Astrocyte of the cerebellum (primary cell): ENCODE results near the gene NAT8.
"Not testable (repeated sequence)": the region's sequence is repeated elsewhere in the genome, so short reads cannot be mapped to it uniquely, and the experiment has no call there.

Experiments
- DNase-seq: peaks from one replicate; pipeline ENCODE4 v3.0.0-alpha.2; 2011; ENCODE audit warnings: low read depth
- H3K4me3 ChIP-seq: 2 replicates; pipeline ENCODE4 v1.5.1; 2011; ENCODE audit warnings: mild to moderate bottlenecking, low read depth, low read length, moderate library complexity
- in situ Hi-C: cut with HindIII; loops from 2 replicates; pipeline ENCODE4 v1.10.0; 2017; ENCODE audit warnings: low sequenced_read_pairs
- TF ChIP-seq, protein P1 (sequence below): IDR thresholded peaks from 2 replicates; pipeline ENCODE4 v1.5.1; 2012; ENCODE audit warnings: low read length, low read depth, moderate library complexity, mild to moderate bottlenecking; ENCODE audit errors: missing control alignments

The NAT8 gene

DNA sequence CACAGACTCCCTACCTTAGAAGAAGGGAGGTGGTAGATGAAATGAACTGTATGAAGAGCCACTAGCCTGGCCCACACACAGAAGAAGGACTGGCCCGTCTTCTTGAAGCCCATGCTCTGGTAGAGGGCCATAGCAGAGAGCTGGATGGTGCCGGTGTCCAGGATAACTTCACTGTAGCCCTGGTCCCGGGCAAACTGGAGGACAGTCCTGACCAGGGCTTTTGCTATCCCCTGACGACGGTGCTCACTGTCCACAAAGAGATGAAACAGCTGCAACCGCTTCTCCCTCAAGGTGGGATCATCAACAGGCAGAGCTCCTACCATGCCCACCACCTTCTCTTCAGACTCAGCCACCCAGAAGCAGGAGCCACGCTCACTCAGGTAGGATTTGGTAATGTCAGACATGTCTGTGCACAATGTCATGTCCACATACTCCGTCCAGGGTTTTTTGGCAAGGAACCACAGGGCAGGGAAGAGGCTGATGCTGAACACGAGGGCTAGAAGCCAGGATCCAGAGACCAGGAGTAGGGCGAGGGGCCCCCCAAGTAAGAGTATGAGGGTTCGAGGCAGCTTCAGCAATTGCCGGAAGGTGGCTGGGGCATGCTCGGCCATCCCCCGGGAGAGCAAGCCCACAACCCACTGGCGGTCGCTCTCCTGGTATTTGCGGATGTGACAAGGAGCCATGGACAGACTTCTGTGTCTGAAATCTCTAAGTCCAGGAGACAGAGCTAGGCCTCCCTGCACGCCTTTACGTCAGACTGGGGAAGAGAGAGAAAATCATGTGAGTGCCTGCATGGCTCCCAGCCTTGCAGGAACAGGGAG, 1.1 kb downstream of the NAT8 start:
- in situ Hi-C loops = no loop called here

DNA sequence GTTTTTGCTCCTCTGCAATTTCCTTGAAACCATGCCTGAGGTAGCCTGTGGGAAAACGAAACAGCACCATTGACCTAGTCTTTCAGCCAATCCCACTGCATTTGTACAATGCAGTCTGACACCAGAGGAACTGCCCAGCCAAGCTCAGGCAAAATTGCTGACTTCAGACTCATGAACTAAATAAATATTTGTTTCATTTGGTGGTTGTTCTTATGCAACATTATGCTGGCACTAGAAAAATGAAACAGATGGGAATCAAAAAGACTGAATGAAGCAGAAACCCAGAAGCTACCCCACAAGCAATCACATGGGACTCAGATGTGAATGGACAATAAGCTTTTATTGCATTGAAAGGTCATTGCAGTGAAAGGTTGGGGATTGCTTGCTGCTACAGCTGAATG, 1.7 kb downstream of the NAT8 start:
- no peak for DNase-seq
- in situ Hi-C loops = no loop called here
- H3K4me3 ChIP-seq = no peak overlapping the region
- TF ChIP-seq, protein P1, sequence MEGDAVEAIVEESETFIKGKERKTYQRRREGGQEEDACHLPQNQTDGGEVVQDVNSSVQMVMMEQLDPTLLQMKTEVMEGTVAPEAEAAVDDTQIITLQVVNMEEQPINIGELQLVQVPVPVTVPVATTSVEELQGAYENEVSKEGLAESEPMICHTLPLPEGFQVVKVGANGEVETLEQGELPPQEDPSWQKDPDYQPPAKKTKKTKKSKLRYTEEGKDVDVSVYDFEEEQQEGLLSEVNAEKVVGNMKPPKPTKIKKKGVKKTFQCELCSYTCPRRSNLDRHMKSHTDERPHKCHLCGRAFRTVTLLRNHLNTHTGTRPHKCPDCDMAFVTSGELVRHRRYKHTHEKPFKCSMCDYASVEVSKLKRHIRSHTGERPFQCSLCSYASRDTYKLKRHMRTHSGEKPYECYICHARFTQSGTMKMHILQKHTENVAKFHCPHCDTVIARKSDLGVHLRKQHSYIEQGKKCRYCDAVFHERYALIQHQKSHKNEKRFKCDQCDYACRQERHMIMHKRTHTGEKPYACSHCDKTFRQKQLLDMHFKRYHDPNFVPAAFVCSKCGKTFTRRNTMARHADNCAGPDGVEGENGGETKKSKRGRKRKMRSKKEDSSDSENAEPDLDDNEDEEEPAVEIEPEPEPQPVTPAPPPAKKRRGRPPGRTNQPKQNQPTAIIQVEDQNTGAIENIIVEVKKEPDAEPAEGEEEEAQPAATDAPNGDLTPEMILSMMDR = no peak

More for the DNA sequence above, 1.1 kb downstream of the NAT8 start:
- no peak for DNase-seq
- H3K4me3 ChIP-seq = no peak overlapping the region
- TF ChIP-seq, protein P1 = no peak

DNA sequence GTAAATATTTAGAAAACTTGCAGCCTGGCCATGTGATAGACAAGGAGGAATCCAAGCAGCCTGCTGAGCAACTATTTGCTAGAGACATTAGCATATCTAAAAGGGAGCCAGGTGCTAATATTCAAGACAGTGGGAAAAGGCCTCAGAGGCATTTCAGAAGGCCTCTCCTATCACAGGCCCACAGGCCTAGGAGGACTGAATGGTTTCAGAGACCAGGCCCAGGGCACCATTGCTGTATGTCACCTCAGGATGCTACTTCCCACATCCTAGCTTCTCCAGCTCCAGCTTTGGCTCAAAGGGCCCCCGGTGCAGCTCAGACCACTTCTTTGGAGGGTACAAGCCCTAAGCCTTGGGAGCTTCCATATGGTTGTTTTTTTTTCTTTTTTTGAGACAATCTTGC, 3.8 kb downstream of the NAT8 start:
- no peak overlapping the region for H3K4me3 ChIP-seq
- TF ChIP-seq, protein P1 = no peak
- DNase-seq = no peak
- in situ Hi-C loops = no loop called here

DNA sequence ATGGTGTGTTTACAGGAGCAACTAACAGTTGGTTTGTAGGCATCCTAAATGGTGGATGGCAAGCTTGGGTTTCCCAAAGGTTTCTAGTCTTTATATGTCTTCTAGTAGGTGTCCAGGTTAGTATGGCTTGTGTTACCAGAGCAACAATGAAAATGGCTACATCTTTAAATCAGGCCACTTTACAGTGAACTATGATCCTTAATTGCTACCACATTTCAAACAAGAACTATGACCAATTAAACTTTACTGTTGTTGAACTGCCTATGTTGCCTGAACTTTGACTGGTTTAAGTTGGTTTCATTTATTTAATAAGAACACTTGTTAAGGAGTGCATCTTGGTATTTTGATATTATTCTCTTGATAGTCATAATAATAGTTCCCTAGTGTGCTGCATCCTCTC, 5.2 kb downstream of the NAT8 start:
- in situ Hi-C loops, H3K4me3 ChIP-seq, DNase-seq: not testable (repeated sequence)

DNA sequence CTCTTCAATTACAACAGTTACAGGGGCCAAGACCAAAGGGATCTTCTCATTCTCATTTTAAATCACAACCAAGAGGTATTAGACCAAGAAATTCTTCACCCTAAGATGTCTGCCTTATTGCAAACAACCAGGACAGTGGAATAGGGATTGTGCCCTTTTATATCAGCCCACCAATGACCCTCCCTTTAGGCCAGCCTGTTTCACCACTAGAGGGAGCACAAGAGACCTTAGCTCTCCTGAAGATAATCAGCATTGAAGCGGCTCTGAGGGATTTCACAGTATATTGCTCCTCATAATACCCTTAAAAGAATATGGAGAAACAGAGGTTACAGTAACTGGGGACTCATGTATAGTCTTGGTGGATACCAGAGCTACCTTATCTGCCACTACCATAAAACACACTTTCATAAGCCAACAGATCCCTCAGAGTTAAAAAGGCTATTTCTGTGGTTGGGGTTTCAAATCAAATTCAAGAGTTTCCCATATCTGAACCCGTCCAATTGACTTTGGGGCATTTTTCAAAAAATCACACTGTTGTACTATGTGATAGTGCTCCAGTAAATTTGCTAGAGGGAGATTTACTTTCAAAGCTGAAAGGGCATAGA, 11.5 kb downstream of the NAT8 start:
- TF ChIP-seq, protein P1 = peak; percentile 61
- H3K4me3 ChIP-seq, DNase-seq, in situ Hi-C loops: not testable (repeated sequence)

DNA sequence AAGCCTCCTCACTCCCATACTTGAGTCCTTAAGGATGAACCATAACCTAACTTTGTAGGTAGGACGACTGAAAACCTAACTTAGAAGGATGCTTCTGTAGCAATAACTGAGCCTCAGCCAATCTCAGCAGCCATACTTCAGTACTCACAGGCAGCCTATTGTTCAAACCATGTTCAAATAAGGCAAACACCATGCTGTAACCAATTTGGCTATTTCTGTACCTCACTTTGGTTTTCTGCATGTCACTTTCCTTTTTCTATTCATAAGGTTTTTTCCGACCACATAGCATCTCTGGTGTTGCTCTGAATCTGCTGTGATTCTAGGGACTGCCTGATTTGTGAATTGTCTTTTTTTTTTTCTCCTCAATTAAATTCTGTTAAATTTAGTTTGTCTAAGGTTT, 13.7 kb downstream of the NAT8 start:
- DNase-seq, H3K4me3 ChIP-seq, in situ Hi-C loops: not testable (repeated sequence)

DNA sequence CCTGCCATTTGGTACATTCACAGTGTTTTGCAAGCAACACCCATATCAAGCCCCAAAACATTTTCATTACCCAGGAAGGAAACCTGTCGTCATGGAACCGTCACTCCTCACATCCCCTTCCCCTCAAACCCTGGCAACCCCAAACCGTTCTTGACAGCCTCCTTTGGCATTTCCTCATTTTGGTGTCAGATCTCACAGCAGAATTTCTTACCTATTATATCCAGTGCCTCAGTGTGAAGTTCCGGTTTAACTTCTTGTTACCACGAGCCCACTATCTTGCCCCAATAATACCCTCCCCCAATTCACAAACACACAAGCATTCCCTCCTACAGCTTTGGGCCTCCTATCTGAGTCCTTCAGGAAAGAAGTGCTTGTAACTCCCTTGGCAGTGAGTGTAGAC, 16.0 kb downstream of the NAT8 start:
- in situ Hi-C loops, DNase-seq, H3K4me3 ChIP-seq: not testable (repeated sequence)

DNA sequence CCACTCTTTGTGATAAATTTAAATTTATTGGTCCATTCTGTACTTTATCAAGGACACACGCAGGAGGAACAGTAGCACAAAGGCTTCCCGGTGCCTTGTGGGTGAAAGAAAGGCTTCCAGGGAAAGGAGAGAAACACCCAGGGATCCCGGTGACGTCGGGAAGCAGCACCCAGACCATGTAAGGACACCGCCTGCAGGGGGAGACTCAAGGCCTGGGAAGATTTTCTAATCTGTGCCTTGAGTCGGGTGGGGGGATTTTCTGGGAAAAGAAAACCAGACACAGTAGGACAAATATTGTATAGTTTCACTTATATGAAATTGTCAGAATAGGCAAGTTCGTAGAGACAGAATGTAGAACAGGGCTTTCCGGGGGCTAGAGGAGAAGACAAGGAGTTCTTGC, 17.6 kb downstream of the NAT8 start:
- in situ Hi-C loops, DNase-seq, H3K4me3 ChIP-seq: not testable (repeated sequence)

DNA sequence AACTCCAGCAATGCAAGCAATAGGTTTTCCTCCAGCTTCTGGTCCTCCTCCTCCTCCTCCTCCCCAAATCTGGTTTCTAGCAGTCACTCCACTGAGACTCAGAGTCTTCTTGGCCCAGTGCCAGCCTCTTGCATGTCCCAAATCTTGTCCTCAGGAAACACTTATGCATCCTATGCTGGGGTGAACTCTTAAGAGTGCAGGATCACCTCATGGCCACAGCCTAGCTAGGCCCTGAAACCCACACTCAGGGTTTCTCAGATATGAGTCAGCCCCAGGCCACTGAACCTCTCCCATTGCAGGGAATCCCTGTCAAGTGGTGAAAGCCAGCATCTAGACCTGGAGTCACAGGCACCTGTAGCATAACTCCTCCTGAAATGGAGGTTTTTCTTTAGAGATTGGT, 18.2 kb downstream of the NAT8 start:
- in situ Hi-C loops, H3K4me3 ChIP-seq, DNase-seq: not testable (repeated sequence)

DNA sequence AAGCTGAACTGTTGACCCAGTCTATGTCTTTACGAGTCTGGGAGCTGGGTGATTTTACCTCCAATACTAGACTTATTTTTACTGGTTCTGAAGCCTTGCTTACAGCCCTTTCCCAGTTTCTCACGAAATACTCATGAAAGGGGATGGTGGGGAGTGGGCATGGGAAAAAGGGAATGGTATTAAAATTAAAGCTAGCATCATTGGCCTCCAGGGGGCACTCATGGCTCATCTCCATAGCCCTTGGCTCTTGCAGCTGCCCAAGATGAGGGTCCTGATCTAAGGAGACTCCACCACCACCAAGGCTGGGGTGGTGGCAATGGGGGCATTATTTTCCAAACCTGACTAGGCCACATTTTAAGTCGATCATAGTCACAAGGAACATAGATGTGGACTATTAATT, 22.3 kb downstream of the NAT8 start:
- in situ Hi-C loops, H3K4me3 ChIP-seq: not testable (repeated sequence)

More for the DNA sequence above, 22.3 kb downstream of the NAT8 start:
- not testable (repeated sequence) for DNase-seq
